Measurements from ENCODE around the gene ATP10B. TPM values are rescaled to one million over a fixed set of nuclear protein-coding genes. Genes with fewer than 3 reads are reported as not detected.

Gene ATP10B
- total RNA-seq, 6 experiments from 2014 or later, result 0.06 to 1.4 (median 0.51) TPM; not detected in 3

- H3K36me3 ChIP-seq, result no peaks in the 10 kb centered on the region
- intact Hi-C loops (cut with DNase I), result no loop called here
- no peak for DNase-seq
- TF ChIP-seq POLR2A (IDR thresholded peaks at IDR 0.05) (no peak), CTCF (IDR thresholded peaks at IDR 0.05) (no peak)
- no peak overlapping the region for H3K27ac ChIP-seq
- 49% methylated on average over 4 of the region's 4 CpGs for WGBS (ENCODE audit: insufficient coverage, low coverage, low lambda C conversion rate, missing lambda C conversion rate)
- H3K9me3 ChIP-seq, result no peaks in the 10 kb centered on the region
- no peak overlapping the region for H3K4me3 ChIP-seq
- no peak for ATAC-seq
- H3K4me1 ChIP-seq, result no peaks in the 10 kb centered on the region
- H3K27me3 ChIP-seq, result no peaks in the 10 kb centered on the region
Observed at GRCh38 chr5:160548949-160549645, 302.9 kb downstream of the ATP10B start.

GRCh38 chr5:160547872-160548271, 304.1 kb downstream of the ATP10B start:
- Histone ChIP-seq H3K4me1 (no peaks in the 10 kb centered on the region), H3K27ac (no peak overlapping the region), H3K27me3 (no peaks in the 10 kb centered on the region), H3K4me3 (no peak overlapping the region), H3K36me3 (no peaks in the 10 kb centered on the region), H3K9me3 (no peaks in the 10 kb centered on the region)
- no peak for ATAC-seq
- intact Hi-C loops (cut with DNase I), result no loop called here
- no peak for TF ChIP-seq CTCF (IDR thresholded peaks at IDR 0.05)
- TF ChIP-seq POLR2A (IDR thresholded peaks at IDR 0.05), result no peak
- 20% methylated on average over 1 of the region's 1 CpG for WGBS (ENCODE audit: insufficient coverage, low coverage, low lambda C conversion rate, missing lambda C conversion rate)
- no peak for DNase-seq

GRCh38 chr5:160547061-160547460, 304.9 kb downstream of the ATP10B start:
- intact Hi-C loops (cut with DNase I), result no loop called here
- no peak for ATAC-seq
- no peak overlapping the region for H3K4me3 ChIP-seq
- no peak overlapping the region for H3K27ac ChIP-seq
- H3K27me3 ChIP-seq, result no peaks in the 10 kb centered on the region
- no peaks in the 10 kb centered on the region for H3K36me3 ChIP-seq
- no peak for TF ChIP-seq CTCF (IDR thresholded peaks at IDR 0.05)
- TF ChIP-seq POLR2A (IDR thresholded peaks at IDR 0.05), result no peak
- no peaks in the 10 kb centered on the region for H3K9me3 ChIP-seq
- 55% methylated on average over 2 of the region's 2 CpGs for WGBS (ENCODE audit: insufficient coverage, low coverage, low lambda C conversion rate, missing lambda C conversion rate)
- H3K4me1 ChIP-seq, result no peaks in the 10 kb centered on the region
- DNase-seq, result no peak

- Histone ChIP-seq H3K4me1 (no peaks in the 10 kb centered on the region), H3K27me3 (no peaks in the 10 kb centered on the region), H3K4me3 (no peak overlapping the region), H3K36me3 (no peaks in the 10 kb centered on the region), H3K9me3 (no peaks in the 10 kb centered on the region), H3K27ac (no peak overlapping the region)
- no peak for DNase-seq
- no peak for TF ChIP-seq CTCF (IDR thresholded peaks at IDR 0.05)
- TF ChIP-seq POLR2A (IDR thresholded peaks at IDR 0.05), result no peak
- ATAC-seq, result no peak
- intact Hi-C loops (cut with DNase I), result no loop called here
- WGBS (ENCODE audit: insufficient coverage, low coverage, low lambda C conversion rate, missing lambda C conversion rate), result 17% methylated on average over 1 of the region's 1 CpG
Observed at GRCh38 chr5:160545832-160546231, 306.2 kb downstream of the ATP10B start.
